Activated T-cell treated with anti-CD3 and anti-CD28 coated beads for 4 hours (primary cell): ENCODE measurements around the gene DCLK2.
"Not testable (repeated sequence)": the region's sequence is repeated elsewhere in the genome, so short reads cannot be mapped to it uniquely, and the experiment has no call there.

Experiments
- DNase-seq: peaks from one replicate; pipeline ENCODE4 v3.0.0-alpha.2; 2020

The DCLK2 gene

DNA sequence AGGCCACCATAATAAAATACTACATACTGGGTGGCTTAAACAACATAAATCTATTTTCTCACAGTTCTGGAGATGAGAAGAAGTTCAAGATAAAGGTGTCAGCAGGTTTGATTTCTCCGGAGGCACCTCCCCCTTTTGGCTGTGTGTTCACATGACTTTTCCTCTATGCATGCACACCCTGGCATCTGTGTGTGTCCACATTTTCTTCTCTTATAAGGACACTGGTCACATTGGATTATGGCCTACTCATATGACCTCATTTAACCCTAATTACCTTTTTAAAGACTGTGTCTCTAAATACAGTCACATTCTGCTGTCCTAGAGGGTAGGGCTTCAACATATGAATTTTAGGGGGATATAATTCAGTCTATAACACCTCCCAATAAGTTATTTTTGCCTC lies 79.8 kb downstream of the DCLK2 start:
- no peak for DNase-seq

DNA sequence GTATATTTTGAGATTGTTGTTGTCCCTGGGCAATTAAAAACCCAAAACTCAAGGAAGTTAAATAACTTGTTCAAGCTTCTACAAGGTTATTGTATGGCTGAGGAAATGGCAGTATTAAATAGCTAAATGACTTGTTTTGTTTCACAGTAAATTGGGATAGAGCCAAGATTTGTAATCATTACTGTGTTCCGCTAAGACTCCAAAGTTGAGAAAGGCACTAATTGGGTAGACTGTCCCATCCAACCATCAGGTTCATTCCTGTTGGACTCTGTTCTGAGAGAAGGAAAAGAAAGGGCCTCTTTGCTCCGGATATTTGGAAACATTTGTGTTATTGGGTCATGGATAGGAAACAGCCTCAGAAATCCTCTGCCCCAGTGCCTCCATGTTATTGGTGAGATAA lies 82.2 kb downstream of the DCLK2 start:
- no peak for DNase-seq

DNA sequence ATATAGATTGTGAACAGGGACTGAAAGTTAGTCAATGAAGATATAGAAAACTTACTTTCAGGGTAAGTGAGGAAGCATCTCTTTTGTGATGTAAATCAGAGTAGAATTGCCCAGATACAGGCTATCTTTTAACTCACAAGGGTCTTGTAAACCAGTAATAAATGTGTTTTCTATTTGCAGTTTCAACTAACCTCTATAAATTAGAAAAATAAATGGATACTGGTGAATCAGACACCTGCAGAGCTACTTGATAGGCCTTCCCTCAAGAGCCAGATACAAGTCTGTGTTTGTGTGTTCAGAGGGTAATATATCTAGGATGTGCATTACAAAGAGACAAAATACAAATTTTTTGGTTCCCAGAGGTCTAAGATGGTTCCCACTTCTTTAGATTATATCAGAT lies 82.9 kb downstream of the DCLK2 start:
- no peak for DNase-seq

DNA sequence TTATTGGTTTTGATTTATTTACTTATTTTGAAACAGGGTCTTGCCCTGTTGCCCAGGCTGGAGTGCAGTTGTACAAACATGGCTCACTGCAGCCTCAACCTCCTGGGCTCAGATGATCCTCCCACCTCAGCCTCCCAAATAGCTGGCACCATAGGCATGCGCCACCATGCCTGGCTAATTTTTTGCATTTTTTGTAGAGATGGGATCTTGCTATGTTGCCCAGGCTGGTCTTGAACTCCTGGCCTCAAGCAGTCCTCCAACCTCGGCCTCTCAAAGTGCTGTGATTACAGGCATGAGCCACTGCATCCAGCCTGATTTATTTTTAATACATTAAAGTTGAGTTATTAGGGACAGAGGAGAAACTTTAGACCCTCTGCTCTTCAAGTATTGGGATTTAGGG lies 83.8 kb downstream of the DCLK2 start:
- DNase-seq: not testable (repeated sequence)

DNA sequence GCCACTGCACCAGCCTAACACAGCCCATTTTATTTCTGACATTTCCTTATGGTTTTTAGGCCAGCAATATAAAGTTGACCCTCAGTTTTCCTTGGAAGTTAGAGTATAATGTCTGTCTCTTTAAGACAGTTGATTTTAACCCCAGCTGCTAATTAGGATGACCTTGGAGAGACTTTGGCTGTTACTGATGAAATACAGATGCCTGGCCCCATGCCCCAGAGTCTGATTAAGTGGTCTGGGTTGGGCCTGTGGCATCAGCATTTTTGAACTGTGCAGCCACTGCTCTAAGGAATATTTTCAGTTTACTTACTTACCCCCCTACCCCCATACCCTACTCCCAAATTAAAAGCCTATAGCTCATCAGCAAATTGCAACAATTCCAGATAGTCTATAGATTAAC lies 85.8 kb downstream of the DCLK2 start:
- no peak for DNase-seq

DNA sequence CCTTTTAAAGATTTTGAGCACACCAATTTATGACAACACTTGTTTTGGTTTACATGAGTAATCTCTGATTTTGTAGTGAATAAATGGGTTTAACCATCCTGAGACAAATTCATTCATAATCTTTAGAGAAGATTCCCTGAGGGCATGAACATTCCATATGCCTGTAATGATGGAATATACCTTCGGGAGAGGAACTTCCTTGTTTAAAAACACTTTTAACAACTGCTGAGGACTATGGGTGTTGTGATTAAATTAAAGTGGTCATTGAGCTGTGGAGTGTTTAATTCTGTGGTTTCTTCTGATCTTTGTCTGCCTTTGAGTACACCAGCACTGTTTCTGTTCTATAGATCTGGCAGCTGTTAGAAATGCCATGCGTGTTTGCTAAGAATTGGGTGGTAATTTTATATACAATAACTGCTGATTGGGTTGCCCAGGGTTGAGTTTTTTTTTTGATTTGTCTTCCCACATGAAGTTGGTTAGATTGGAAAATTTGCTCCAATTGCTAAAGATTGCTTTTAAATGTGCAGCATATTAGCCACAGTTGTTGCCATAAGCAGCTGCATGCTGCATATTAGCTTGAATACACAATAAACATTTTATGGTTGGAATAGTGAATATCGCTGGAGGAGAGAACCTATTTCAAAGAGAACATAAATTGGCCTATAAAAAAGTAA lies 86.8 kb downstream of the DCLK2 start:
- no peak for DNase-seq

DNA sequence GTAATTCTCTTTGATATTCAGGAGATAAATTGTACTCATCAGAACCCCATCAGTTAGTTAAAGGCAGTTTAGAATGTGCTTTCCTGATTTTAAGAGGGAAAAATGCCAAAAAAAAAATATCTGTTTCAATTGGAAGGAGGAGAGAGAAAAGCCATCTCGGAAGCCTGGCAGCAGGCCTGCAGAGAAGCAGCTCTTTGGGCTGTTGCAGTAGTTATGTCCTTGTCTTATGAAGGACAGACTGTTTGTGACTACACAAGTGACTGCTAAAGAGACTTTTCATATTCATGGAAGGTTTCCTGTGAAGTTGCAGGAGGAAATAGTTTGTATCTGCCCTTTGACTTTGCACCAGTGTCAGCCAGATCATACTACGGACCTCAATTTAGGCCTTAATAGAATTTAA lies 88.8 kb downstream of the DCLK2 start:
- no peak for DNase-seq

DNA sequence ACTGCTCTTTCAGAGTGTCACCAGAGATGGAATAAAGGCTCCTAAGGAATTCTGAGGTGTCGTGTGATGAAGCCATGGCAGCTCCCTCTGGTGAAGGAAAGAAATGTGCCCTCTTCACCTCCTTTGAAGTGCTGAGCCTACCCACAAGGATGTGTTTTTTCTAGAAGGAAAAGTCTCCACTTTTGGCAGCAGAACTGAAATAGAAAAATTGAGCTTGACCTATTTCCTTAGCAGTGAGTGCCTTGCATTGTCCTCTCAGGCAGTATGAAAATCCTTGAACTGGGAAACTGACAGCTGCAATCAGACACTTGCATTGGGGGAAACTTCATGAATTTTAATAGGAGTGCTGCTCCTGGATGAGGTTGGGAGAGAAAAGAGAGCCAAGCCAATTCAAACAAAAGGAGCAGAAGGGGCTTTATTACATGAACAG lies 95.2 kb downstream of the DCLK2 start:
- DNase-seq: no peak

DNA sequence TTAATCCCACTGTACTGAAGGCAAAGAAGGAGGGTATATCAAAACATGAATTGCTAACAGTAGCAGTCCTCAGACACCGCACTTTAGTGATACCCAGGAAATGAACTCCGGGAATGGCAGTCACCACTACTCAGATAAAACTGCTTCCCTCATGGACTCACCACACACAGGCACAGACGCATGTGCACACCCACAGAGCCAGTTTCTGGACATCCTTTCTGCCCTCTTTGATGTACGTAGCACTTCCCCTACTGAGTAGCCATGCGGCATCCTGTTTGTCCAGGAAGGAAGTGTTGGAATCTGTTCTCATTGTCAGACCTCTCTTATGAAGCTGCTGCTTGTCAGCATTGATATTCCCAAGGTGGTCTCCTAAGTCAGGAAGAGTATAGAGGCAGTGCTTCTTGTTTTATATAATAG lies 95.7 kb downstream of the DCLK2 start:
- DNase-seq: no peak

DNA sequence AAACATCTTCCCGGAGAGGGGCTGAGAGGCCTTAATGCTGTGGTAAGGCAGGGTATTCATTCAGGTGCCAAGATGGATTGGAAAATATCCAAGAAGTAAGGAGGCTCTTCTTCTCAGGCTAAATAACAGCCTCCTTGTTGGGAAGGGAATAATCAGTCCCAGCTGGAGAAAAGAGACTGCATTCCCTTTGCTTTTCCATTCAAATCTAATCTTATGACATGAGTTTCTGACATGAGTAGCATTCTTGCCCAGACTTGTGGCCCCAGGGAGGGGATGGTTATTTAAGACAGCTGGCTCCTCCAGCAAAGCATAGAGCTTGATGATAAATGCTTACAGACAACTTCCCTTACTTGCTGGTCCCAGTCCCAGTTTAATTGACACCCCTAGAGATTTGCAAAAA lies 98.3 kb downstream of the DCLK2 start:
- DNase-seq: no peak

DNA sequence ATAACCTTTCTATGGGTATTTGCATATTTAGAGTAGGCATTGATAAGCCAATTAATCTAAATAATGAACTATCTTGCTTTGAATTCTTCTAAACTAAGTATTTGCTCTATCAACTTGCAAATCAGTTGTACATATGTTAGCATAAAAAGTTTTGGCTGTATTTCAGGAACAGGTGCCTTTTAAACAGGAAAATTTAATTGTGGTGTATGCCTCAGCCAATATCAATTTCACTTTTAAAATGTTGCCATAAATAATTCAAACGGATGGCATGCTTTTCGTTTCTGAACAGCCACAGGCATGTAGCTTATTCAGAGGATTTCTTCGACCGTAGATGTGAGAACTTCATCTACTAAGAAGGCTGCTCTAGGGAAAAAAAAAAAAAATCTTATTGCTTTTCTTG lies 99.9 kb downstream of the DCLK2 start:
- no peak for DNase-seq

DNA sequence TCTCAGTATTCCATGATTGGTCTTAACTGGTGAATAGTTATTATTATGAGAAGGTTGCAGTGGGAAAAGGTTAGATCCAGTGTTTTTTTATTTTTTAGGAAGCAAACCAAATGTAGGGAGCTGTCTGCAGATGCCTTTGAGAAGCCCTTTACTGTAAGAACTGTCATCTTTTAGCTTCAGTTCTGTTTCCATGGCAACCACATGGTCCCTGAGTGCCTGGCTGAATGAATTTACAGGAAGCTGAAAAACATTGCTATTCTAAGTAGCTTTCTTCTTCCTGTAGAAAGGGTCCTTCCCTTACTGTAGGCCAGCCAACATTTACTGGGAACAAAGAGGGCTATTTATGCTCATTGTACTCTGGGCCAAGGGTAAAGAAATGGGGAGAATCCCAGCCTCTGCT lies 103.3 kb downstream of the DCLK2 start:
- no peak for DNase-seq

DNA sequence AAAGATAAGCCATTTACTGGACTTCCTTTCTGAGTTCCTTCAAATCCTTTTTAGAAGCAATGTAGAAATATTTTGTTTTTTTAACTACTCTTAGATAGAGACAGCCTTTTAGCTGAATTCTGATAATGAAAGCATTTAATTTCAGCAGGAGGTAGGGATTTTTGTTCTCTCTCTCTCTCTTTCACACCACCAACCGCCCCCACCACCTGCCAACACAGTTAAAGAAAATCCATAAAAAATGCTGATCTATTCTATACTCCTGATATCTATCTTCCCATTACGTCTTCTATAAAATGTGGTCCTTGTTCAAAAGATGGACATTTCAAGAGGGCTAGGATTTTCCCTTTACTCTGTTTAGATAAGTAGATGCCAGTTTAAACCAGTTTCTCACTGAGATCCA lies 104.5 kb downstream of the DCLK2 start:
- DNase-seq: no peak

DNA sequence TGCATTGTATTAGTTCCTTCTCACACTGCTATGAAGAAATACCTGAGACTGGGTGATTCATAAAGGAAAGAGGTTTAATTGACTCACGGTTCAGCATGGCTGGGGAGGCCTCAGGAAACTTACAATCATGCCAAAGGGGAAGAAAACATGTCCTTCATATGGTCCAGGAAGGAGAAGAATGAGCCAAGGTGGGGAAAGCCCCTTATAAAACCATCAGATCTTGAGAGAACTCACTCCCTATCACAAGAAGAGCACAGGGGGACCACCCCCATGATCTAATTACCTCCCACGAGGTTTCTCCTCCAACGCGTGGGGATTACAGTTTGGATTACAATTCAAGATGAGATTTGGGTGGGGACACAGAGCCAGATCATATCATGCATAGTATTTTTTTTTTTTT lies 106.8 kb downstream of the DCLK2 start:
- DNase-seq: not testable (repeated sequence)

DNA sequence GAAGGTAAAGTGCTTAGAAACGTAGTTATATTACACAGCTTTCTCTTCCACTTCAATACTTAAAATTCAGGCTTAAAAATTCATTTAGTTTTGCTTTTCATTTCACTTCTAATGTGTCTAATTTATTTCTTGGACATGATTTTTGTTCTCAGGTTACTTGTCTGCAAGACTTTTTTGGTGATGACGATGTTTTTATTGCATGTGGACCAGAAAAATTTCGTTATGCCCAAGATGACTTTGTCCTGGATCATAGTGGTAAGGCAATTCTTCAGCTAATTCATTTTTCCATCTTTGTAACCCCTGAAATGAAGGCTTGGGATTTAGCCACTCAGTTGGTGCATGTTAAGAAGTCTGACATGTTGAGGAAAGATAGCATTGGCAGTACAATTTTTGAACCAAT lies 114.7 kb downstream of the DCLK2 start:
- DNase-seq: no peak

DNA sequence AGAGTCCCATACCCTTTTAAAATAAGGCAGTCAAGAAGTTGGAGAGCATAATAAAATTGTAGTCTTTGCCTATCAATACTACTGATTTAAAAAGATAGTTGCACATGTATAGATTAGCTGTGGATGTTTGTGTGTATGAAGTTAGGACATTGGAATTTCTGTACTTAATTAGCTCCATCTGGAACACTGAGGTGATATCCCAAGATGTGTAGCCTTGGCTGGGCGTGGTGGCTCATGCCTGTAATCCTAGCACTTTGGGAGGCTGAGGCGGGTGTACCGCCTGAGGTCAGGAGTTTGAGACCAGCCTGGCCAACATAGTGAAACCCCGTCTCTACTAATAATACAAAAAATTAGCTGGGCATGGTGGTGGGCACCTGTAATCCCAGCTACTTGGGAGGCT lies 119.0 kb downstream of the DCLK2 start:
- DNase-seq: not testable (repeated sequence)

DNA sequence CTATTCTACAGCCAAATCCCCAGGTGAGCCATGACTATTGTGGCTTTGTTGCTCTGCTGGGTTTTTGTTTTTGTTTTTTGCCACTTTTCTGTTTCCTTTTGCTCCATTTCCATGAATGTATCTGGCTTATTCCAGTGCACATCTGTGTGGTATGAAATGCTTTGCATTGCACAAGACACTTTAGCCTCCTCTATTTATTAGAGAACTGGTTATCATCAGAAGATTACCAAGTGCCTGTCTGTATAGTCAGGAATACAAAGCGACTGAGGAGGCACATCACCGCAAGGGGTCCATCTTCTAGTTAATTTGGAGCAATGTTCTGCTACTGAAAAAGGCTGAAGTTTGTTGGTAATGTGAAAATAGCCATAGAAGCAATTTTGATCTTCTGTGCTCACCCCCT lies 120.8 kb downstream of the DCLK2 start:
- DNase-seq: no peak

DNA sequence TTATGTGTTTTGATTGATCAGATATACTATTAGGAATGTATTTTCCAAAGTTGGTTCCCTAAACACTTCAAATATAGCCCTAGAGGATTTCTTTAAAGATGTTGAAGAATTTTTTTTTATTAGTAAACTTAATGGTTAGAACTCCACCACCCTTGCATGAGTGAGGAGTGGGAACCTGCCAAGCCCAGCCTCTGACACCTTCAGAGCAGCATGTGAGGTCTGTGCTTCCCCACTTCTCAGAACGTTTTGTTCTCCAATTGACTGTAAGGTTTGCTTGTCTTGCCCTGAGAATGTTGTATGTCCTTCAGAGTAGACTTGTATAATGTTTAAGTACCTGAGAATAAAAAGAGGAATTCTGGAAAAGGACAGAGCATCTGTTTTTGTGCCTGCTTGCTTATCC lies 126.8 kb downstream of the DCLK2 start:
- no peak for DNase-seq

DNA sequence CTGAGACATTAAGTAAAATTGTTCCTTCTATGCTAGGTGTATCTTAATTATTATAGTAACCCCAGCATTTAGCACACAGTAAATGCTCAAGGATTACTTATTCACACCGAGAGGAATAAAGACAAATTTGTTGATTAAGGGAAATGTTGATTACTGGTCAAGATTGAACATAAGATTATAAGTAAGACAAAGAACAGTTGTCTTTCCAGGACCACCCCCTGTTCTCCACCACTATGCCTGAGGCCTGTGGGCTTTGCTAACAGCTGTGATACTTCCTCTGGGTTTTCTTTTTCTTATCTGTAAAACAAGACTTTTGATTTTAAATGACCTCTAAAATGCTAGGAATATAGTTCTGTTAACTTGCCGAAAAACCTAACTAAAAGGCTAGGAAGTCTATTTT lies 128.0 kb downstream of the DCLK2 start:
- DNase-seq: no peak

DNA sequence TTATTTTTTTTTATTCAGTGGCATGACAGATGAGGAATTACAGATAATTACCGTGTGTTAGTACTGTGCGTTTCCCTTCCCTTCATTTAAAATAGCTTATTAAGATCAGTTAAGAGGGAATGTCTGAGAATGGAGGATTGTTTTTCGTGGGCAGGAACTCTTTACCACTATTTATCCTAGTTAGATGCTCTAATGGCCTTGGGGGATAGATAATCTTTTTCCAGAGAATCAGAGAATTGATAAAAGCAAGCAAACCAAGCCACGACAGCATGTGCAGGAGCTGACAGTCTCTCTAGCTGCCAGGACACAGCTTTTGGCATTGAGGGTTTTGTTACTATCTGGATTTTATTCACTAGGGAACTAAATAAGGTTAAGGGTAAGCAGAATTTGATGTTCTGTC lies 128.7 kb downstream of the DCLK2 start:
- no peak for DNase-seq

DNA sequence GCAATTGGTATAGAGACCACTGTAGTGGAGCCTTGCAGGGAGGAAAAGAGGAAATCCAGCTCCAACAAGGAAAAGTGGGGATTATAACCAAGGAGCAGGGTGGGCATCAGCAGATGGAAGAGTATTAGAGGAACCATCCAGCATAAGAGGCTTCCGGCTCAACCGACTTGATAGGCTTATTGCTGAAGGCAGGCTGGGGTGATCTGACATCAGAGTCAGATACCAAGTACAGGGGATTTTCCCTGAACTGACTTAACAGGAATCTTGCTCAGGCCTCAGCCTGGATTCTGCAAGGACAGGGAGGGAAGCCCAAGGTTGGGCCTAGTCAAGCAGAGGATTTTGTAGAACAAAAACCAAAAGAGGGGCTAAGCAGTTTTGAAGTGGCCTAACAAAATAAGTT lies 129.6 kb downstream of the DCLK2 start:
- DNase-seq: no peak

DNA sequence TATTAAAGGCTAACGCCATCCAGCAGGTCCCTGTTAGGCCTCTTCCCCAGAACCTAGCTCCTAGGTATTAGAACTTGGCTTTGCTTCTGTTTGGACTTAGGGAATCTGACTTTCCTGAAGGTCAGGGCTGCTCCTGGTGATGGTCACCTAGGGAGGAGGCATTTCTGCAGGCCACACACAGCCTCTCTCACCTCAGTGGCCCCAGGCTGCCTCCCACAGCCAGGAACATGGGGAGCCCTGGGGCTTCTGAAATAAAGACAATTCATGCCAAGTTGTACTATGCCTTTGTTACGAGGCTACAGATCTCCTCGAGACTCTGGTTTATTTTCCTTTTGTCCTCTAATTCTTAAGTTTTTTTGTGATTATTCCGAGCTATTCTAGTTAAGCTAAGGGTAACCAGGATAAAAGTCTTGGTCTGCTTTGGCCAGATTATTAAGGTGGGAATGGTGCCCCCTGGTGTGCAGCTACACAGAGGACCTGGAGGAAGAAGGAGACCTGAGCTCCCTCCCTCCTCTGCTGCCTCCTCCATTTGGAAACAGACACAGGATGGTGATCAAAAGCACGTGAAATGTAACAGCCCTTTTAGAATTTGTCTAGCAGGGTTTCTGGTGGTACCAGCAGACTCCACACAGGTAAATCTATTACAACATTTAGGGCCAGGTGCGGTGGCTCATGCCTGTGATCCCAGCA lies 131.0 kb downstream of the DCLK2 start:
- DNase-seq: no peak

DNA sequence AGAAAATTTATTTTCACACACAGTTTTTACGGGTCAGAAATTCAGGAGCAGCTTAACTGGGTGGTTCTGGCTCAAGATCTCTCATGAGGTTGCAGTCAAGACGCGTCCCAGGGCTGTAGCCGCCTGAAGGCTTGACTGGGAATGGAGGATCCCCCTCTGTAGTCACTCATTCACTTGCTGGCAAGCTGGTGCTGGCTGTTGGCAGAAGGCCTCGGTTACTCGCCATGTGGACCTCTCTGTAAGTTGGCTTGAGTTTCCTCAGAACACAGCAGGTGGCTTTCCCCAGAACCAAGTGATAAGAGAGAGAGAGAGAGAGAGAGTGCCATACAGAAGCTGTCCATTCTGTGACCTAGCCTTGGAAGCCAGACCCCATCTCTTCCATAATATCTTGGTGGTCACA lies 132.8 kb downstream of the DCLK2 start:
- DNase-seq: no peak

DNA sequence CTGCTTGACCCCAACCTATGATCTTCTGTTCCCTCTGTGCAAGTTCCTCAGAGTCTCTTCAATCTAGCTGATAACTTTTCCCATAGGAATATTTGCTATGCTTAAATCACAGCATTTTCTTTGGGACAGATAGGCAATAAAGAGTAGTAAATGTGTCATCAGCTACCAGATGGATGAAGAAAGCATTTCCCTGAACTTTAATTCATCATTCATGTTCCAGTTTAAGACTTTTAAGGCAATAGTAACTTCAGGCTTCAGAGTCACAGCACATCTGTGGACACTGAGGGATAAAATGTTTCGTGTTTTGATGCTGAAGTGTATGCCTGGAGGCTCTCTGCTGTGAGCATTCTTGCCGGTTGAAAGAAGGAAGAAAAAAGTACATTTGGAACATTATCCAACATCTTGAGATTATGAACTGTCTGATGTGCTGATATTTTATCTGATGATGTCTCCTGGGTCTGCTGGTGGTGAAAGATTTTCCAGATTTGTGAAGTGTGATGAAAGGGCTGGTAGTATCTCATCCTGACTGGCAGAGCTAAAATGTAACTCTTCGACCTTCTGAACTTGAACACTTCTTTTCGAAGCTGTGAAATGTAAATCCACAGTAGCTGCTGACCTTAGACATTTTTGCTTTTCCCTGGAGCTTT lies 133.7 kb downstream of the DCLK2 start:
- no peak for DNase-seq

DNA sequence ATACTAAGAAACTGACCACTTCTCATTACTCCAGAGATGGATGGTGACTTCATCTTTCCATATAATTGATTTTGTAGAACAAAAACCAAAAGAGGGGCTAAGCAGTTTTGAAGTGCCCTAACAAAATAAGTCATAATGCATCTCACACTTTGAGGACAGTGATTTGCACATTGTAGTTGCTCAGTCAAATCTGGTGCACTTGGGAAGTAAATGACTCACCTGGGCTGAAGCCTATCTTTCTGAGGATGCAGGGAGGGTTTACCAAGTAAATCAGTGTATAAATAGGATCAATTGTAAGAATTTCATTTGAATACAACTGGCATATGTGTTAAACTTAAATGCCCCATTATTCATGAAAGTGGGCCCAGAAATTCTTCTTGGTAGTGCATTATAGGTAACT lies 134.2 kb downstream of the DCLK2 start:
- DNase-seq: no peak
